Trophoblast cell (in vitro differentiated cells and primary cell): ENCODE measurements around the gene MBNL2.
A peak's percentile ranks its signal among the peaks of the same experiment; 100 is the strongest.

Experiments
- DNase-seq, 2 donors: peaks; one replicate each; pipeline ENCODE4 v3.0.0-alpha.2; 2016
- H2AFZ ChIP-seq: 2 replicates; pipeline ENCODE4 v1.6.1; 2013; ENCODE audit warnings: low read length, moderate library complexity, mild to moderate bottlenecking; ENCODE audit not compliant: insufficient read depth, poor library complexity
- H2AK5ac ChIP-seq: 2 replicates; pipeline ENCODE4 v1.6.1; 2013; ENCODE audit warnings: mild to moderate bottlenecking, low read length
- H2BK120ac ChIP-seq: 2 replicates; pipeline ENCODE4 v1.6.1; 2013; ENCODE audit warnings: low read length, mild to moderate bottlenecking, moderate library complexity; ENCODE audit not compliant: insufficient read depth, poor library complexity
- H2BK12ac ChIP-seq: 2 replicates; pipeline ENCODE4 v1.6.1; 2013; ENCODE audit warnings: mild to moderate bottlenecking, low read length, moderate library complexity
- H2BK5ac ChIP-seq: 2 replicates; pipeline ENCODE4 v1.6.1; 2013; ENCODE audit warnings: low read length, low read depth, moderate library complexity, mild to moderate bottlenecking; ENCODE audit not compliant: poor library complexity
- H3K14ac ChIP-seq: 2 replicates; pipeline ENCODE4 v1.6.1; 2013; ENCODE audit warnings: mild to moderate bottlenecking, low read length
- H3K18ac ChIP-seq: 2 replicates; pipeline ENCODE4 v1.6.1; 2013; ENCODE audit warnings: mild to moderate bottlenecking, low read length
- H3K23ac ChIP-seq: 2 replicates; pipeline ENCODE4 v1.6.1; 2013; ENCODE audit warnings: low read length
- H3K27ac ChIP-seq: 2 replicates; pipeline ENCODE4 v1.5.1; 2013; ENCODE audit warnings: low read depth, mild to moderate bottlenecking, inconsistent platforms, low read length, moderate library complexity
- H3K27me3 ChIP-seq: 2 replicates; pipeline ENCODE4 v1.6.1; 2013; ENCODE audit warnings: inconsistent platforms, mild to moderate bottlenecking, low read length, moderate library complexity; ENCODE audit not compliant: insufficient read depth
- H3K36me3 ChIP-seq, 2 experiments: 1 replicate in 1 of 2; 2 replicates in 1 of 2; pipeline ENCODE4 v1.6.1; 2013; ENCODE audit warnings: low read length in 2 of 2, mild to moderate bottlenecking in 2 of 2, moderate library complexity in 1 of 2; ENCODE audit not compliant: insufficient read depth in 2 of 2, control insufficient read depth in 1 of 2
- H3K4ac ChIP-seq: 2 replicates; pipeline ENCODE4 v1.6.1; 2013; ENCODE audit warnings: low read depth, mild to moderate bottlenecking, low read length, moderate library complexity
- H3K4me1 ChIP-seq, 2 experiments: 1 replicate in 1 of 2; 2 replicates in 1 of 2; pipeline ENCODE4 v1.6.1; 2013; ENCODE audit warnings: low read length in 2 of 2, mild to moderate bottlenecking in 2 of 2, moderate library complexity in 1 of 2; ENCODE audit not compliant: insufficient read depth in 2 of 2, control insufficient read depth in 1 of 2
- H3K4me2 ChIP-seq: 2 replicates; pipeline ENCODE4 v1.6.1; 2013; ENCODE audit warnings: inconsistent platforms, mild to moderate bottlenecking, low read length, moderate library complexity
- H3K4me3 ChIP-seq: 2 replicates; pipeline ENCODE4 v1.5.1; 2013; ENCODE audit warnings: mild to moderate bottlenecking, low read depth, low read length, inconsistent platforms
- H3K79me1 ChIP-seq: one replicate; pipeline ENCODE4 v1.6.1; 2013; ENCODE audit warnings: low read length
- H3K79me2 ChIP-seq: 2 replicates; pipeline ENCODE4 v1.6.1; 2013; ENCODE audit warnings: low read length, mild to moderate bottlenecking; ENCODE audit not compliant: control insufficient read depth, insufficient read depth, poor library complexity
- H3K9ac ChIP-seq: 2 replicates; pipeline ENCODE4 v1.6.1; 2013; ENCODE audit warnings: mild to moderate bottlenecking, low read length
- H3K9me3 ChIP-seq: 2 replicates; pipeline ENCODE4 v1.6.1; 2013; ENCODE audit warnings: low read depth, mild to moderate bottlenecking, control low read depth, inconsistent platforms, low read length; ENCODE audit not compliant: insufficient read depth
- H4K12ac ChIP-seq: 2 replicates; pipeline ENCODE4 v1.6.1; 2013; ENCODE audit warnings: low read depth, mild to moderate bottlenecking, low read length, moderate library complexity
- H4K8ac ChIP-seq: 2 replicates; pipeline ENCODE4 v1.6.1; 2013; ENCODE audit warnings: low read depth, mild to moderate bottlenecking, low read length, moderate library complexity
- H4K91ac ChIP-seq: one replicate; pipeline ENCODE4 v1.6.1; 2013; ENCODE audit warnings: low read depth, mild to moderate bottlenecking, low read length, moderate library complexity
- WGBS: extraction: QIAGEN DNeasy Blood & Tissue Kit; methylation state at CpG from one replicate; pipeline ENCODE4 v1.1.7; 2013; ENCODE audit warnings: missing lambda C conversion rate; ENCODE audit not compliant: insufficient read length, insufficient coverage; ENCODE audit errors: extremely low coverage; 5-methylcytosine and 5-hydroxymethylcytosine counted together

The MBNL2 gene

DNA sequence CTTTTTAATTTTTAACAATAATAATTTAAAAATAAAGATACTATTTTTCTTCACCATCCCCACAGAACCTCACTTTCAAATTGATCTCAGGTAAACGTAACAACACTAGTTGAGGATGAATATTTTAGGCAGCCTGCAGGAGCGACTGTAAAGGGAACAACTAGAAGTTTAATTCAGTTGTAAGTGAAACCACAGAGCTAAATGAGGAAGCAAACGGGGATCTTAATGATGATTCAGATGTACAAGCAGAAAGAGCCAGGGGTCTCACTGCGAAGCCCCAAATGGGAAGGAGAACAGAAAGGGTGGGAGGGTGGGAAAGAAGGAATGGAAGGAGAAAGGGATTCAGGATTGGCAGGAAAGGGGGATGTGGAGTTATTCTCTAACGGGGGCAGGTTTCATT is 157.3 kb downstream of the MBNL2 start:
- no CpG with 5 or more reads among the region's 5 CpGs for WGBS
- Histone ChIP-seq H2BK5ac (no peak overlapping the region), H4K12ac (no peak overlapping the region), H3K23ac (no peak overlapping the region), H3K9me3 (no peaks in the 10 kb centered on the region), H2BK12ac (no peak overlapping the region), H3K4me3 (no peak overlapping the region), H3K36me3 (peaks cover 18 to 39% of the 10 kb centered on the region in 2 experiments), H3K79me1 (no peaks in the 10 kb centered on the region), H3K4me2 (no peak overlapping the region), H3K79me2 (no peaks in the 10 kb centered on the region), H3K27me3 (no peaks in the 10 kb centered on the region), H3K9ac (no peak overlapping the region), H4K8ac (no peak overlapping the region), H3K27ac (no peak overlapping the region), H3K4ac (no peak overlapping the region), H3K14ac (no peak overlapping the region), H4K91ac (no peak overlapping the region), H2AK5ac (no peak overlapping the region), H3K18ac (no peak overlapping the region), H2AFZ (no peak overlapping the region), H2BK120ac (no peak overlapping the region), H3K4me1 (no peaks in the 10 kb centered on the region)
- no peak for DNase-seq

DNA sequence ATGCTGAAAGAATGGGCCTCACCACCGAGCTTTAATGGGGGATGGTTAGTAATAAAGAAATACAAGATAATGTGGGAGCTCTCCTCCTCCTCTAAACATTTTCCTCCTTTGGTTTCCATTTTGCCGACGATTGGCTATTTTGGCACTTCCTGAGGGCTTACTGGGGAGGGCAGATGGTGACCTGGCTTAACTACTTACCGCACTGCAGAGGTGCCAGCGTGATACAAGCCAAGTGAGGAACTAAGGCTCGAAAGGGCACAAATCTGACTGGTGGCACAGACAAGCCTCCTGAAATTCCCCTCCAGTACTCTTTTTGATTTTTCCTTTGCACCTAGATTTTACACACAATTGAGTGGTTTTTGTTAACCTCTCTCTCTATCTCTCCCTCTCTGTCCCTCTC is 158.6 kb downstream of the MBNL2 start:
- H4K8ac ChIP-seq, result no peak overlapping the region
- peaks cover 8 to 32% of the 10 kb centered on the region in 2 experiments for H3K36me3 ChIP-seq
- H3K4me1 ChIP-seq, result no peaks in the 10 kb centered on the region

DNA sequence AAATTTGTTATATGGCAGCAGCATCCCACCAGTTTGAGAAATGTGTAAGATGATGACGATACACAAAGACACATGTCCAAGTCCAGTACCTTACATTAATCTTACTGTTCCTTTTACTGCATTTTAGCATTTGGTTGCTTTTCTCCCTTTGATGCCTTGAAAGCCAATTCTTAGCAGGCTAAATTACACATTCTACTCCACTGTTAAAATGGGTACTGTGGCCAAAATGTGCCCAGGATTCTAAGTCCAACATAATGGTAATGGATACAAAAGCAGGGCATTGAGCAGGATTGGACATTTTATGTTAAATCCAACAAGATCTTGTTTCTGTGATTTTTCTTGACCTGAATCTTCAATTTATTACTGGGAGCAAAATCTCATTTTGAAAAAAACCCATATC is 159.1 kb downstream of the MBNL2 start:
- Histone ChIP-seq H2AK5ac (no peak overlapping the region), H3K4me1 (no peaks in the 10 kb centered on the region), H3K36me3 (peaks cover 6 to 31% of the 10 kb centered on the region in 2 experiments), H3K27ac (no peak overlapping the region), H3K4me3 (no peak overlapping the region), H3K4ac (no peak overlapping the region), H3K18ac (no peak overlapping the region), H3K9me3 (no peaks in the 10 kb centered on the region), H4K91ac (no peak overlapping the region), H3K9ac (no peak overlapping the region), H3K27me3 (no peaks in the 10 kb centered on the region), H4K12ac (no peak overlapping the region), H3K14ac (no peak overlapping the region), H2BK12ac (no peak overlapping the region), H4K8ac (no peak overlapping the region), H3K23ac (no peak overlapping the region), H2AFZ (no peak overlapping the region), H3K79me1 (no peaks in the 10 kb centered on the region), H3K79me2 (no peaks in the 10 kb centered on the region), H3K4me2 (no peak overlapping the region), H2BK5ac (no peak overlapping the region), H2BK120ac (no peak overlapping the region)
- WGBS, result no CpG with 5 or more reads among the region's 1 CpG
- peak in 1 of 2 donors; percentile 2 for DNase-seq

More for the DNA sequence above, 158.6 kb downstream of the MBNL2 start:
- no peak overlapping the region for H2BK5ac ChIP-seq
- no peak overlapping the region for H3K9ac ChIP-seq
- H2BK12ac ChIP-seq, result no peak overlapping the region
- H3K79me2 ChIP-seq, result no peaks in the 10 kb centered on the region
- H3K4me3 ChIP-seq, result no peak overlapping the region
- H2AK5ac ChIP-seq, result no peak overlapping the region
- no peak overlapping the region for H2AFZ ChIP-seq
- WGBS, result no CpG with 5 or more reads among the region's 6 CpGs
- no peak overlapping the region for H3K4me2 ChIP-seq
- DNase-seq, result peak in 1 of 2 donors; percentile 8
- H3K27ac ChIP-seq, result no peak overlapping the region
- H3K18ac ChIP-seq, result no peak overlapping the region
- H3K14ac ChIP-seq, result no peak overlapping the region
- no peak overlapping the region for H4K91ac ChIP-seq
- H3K9me3 ChIP-seq, result no peaks in the 10 kb centered on the region
- H4K12ac ChIP-seq, result no peak overlapping the region
- H3K27me3 ChIP-seq, result no peaks in the 10 kb centered on the region
- H2BK120ac ChIP-seq, result no peak overlapping the region
- no peak overlapping the region for H3K4ac ChIP-seq
- no peaks in the 10 kb centered on the region for H3K79me1 ChIP-seq
- no peak overlapping the region for H3K23ac ChIP-seq

DNA sequence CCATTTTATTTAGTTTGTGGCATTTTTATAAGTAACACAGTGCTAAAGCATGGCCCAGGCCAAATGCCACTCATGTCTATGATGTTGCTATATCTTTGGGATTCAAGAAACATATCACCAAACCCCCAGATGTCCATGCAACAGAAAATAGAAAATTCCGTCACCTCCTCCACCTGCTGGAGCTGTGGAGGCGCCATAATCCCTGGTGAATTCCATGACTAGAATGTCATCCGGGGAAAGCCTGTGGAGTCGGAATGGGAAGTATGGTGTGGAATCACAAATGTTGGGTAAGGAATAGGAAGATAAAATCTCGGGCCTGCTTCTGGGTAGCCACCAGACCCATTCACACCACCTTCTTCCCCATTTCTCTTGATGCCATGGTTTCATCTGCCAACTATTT is 160.1 kb downstream of the MBNL2 start:
- H3K18ac ChIP-seq, result no peak overlapping the region
- no peak overlapping the region for H3K4ac ChIP-seq
- H2AFZ ChIP-seq, result no peak overlapping the region
- H3K36me3 ChIP-seq, result peaks cover 8 to 33% of the 10 kb centered on the region in 2 experiments
- H3K9ac ChIP-seq, result no peak overlapping the region
- H3K4me3 ChIP-seq, result no peak overlapping the region
- H4K91ac ChIP-seq, result no peak overlapping the region
- H3K14ac ChIP-seq, result no peak overlapping the region
- H4K8ac ChIP-seq, result no peak overlapping the region
- H3K27ac ChIP-seq, result no peak overlapping the region
- no peak overlapping the region for H4K12ac ChIP-seq
- no peak overlapping the region for H2BK120ac ChIP-seq
- no peaks in the 10 kb centered on the region for H3K79me1 ChIP-seq
- WGBS, result no CpG with 5 or more reads among the region's 5 CpGs
- no peak overlapping the region for H2BK12ac ChIP-seq
- no peaks in the 10 kb centered on the region for H3K79me2 ChIP-seq
- H2AK5ac ChIP-seq, result no peak overlapping the region
- no peak overlapping the region for H3K23ac ChIP-seq
- no peaks in the 10 kb centered on the region for H3K9me3 ChIP-seq
- H3K4me2 ChIP-seq, result no peak overlapping the region
- H3K4me1 ChIP-seq, result peaks cover 2% of the 10 kb centered on the region in 2 experiments
- DNase-seq, result peak; percentile 41 to 71
- H2BK5ac ChIP-seq, result no peak overlapping the region
- H3K27me3 ChIP-seq, result no peaks in the 10 kb centered on the region
